A172 (cell line): Measurements from ENCODE around the gene OAS2. TPM values are rescaled to one million over a fixed set of nuclear protein-coding genes. Genes with fewer than 3 reads are reported as not detected.

Source experiments
- DNase-seq: peaks from one replicate; pipeline ENCODE4 v3.0.0-alpha.2; 2015; ENCODE audit warnings: low spot score
- total RNA-seq: library from RNA; depleted of rRNA; stranded (reverse); fragments of >200 nt; shearing (Covaris generic); gene quantifications from 2 replicates; pipeline ENCODE4 v1.2.3, GENCODE V29; 2014

The OAS2 gene
- total RNA-seq, 1 experiment from 2014 or later: 6.5 TPM

DNA sequence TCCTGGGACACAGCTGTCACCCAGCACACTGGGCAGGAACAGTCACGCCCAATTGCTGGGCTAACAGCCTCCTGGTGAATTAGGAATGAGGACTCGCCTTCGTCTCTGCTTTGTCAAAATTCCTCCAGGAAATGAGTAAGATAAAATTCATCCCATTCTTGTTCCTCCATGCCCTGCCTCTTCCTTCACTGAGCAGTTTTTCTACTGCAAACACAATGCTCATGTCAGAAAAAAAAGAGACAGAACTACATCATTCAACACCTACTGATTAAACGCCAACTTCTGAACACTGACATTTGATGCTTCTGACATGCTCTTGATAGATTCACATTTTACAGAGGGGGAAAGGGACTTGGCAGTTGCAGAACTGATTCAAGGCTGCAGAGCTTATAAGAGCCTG lies 40.7 kb downstream of the OAS2 start:
- peak; percentile 60 for DNase-seq

DNA sequence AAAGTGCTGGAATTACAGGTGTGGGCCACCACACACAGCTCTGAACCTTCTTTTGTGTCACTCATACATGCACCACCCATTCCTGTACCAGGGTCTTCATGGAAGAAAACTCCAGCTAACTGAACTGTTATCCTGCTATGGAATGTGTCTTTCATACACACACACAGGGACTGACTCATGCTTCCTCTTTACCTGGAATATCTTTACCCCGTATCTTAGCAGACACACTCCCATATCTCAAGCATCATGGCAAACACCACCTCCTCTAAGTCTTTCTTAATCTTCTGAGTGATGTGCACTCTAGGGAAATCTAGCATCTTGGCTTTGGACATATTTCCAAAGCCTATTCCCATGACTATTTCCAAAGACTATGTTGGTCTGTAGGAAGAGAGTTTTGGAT lies 43.2 kb downstream of the OAS2 start:
- DNase-seq: no peak

DNA sequence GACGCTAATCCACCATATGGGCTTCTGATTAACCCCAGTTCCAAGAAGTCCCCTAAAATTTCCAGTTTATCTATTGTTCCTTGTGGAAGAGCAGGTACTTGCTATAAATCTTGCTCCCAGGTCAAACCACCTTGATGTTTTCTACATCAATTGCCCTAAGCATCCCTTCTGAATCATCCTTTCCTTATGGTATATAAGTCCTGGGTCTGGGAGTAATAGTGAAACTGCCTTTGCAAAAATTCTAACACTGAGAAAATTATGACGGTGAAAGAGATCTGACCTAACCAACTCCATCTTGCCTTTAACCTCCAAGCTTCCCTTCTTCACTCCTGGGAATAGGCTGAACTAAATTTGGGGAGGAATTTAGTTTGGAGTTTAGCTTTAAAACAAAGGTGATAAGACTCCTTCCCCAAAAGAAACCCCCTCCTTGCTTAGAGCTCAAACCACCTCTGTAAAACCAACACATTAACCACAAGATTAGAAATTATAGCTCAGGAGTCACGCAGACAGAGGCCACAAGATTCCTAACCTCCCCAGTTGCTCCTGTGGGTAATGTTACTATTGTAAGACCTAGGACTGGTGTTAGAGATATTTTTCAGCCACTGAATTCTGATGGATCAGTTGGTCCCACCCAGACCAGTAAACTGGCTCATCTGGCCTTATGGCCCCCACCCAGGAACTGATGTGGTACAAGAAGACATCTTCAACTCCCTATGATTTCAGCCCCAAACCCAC lies 44.4 kb downstream of the OAS2 start:
- DNase-seq: no peak

DNA sequence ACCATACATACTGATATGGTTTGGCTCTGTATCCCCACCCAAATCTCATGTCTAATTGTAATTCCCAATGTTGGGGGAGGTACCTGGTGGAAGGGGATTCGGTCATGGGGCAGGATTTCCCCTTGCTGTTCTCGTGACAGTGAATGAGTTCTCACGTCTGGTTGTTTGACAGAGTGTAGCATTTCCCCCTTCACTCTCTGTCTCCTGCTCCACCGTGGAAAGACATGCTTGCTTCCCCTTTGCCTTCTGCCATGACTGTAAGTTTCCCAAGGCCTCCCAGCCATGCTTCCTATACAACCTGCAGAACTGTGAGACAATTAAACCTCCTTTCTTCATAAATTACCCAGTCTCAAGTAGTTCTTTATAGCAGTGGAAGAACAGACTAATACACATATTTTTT lies 49.4 kb downstream of the OAS2 start:
- DNase-seq: no peak

DNA sequence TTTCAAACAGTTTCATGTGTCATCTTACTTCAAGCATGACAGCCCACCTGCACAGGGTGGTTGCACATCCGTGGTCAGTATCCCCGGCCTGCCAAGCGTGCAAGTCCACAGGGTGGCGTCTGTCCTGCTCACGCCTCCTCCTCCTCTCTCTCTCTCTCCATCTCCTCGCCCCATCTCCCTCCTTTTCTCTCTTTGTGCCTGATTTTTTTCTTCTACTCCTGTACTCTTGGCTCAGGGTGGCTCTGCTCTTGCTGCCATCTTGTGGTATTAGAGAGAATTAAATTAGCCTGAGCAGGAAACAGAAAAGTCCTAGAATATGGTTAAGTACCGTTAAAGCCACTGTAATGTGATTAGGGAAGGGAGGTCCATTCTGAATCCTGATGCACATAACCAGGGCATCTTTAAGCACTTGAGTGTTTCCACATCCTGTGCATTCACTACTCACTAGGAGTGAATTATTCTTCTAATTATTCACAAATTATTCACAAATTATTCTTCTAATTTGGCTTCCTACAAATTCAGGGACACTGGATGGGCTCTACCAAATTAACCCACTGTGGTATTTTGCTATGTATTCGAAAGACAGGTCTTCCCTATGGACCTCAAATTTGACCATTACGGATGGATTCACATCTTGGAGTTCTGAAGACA lies 52.7 kb downstream of the OAS2 start:
- DNase-seq: peak; percentile 70

DNA sequence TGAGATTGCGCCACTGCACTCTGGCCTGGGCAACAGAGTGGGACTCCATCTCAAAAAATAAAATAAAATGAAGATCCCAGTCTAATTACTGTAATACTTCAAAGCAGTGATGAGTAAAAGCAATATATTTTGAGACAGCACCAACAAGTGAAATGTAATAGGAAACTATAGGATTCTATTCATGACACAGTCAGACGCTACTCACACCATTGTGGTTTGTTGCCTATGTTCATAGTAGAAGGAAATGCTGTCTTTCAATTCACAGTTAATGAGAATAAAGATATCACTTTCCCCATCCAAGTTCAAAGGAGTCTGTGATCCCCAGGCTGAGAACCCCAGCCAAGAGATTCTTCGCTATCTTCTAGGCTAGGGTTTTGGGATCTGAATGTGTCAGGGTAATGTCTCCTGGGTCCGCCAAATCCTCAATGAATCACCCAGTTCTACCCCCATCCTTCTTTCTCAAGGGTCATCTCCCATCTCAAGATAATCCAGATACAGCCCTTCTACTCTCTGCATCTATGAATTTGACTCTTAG lies 61.7 kb downstream of the OAS2 start:
- peak; percentile 16 for DNase-seq

DNA sequence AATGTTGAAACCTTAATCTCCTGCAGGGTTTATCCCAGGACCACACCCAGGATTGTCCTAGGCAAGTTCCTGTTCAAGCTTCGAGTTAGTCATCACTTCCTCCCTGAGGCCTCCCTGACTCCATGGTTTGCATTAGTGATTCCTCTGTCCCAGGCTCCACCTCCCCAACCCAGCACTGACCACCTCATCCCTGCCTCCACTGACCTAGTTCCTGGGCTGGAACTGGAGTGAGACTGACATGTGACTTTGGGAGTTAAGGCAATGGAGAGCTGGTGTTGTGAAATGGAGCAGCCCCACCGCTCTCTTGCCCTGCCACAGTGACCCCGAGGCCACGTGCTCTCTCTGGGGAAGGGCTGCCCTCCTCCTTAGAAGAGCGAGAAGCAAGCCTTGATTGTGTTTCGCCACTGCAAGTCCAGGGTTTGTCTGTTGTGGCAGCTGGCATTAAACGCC lies 62.4 kb downstream of the OAS2 start:
- peak; percentile 94 for DNase-seq

DNA sequence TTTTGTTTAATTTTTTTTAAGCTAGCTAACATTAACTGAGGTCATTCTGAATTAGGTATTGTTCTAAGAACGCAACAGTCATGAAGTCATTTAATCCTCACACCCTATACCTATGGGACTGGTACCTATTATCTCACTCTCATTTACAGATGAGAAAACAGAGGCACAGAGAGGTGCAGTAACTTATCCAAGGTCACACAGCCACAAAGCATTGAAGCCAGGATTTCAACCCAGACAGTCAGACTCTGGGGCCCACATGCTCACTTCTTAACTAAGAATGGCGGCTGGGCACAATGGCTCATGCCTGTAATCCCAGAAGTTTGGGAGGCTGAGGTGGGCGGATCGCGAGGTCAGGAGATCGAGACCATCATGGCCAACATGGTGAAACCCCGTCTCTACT lies 63.2 kb downstream of the OAS2 start:
- DNase-seq: no peak

DNA sequence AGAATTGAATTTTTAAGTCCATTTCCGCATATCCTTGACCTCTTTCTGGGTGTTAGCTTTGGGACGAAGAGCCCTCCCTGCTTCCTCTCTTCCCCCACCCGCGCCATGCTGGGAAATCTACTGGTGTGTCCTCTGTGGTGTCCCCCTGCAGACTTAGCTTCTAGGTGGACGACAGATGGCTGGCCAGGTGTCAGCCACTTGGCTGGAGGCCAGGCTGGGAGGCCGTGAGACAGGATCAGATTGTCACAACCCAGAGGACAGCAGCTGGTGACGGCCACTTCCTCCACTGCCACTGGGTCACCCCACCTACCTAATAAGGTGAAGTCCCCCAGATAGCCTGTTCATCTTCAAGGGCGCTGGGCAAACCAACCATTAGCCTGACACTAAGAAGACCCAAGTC lies 64.9 kb downstream of the OAS2 start:
- no peak for DNase-seq

DNA sequence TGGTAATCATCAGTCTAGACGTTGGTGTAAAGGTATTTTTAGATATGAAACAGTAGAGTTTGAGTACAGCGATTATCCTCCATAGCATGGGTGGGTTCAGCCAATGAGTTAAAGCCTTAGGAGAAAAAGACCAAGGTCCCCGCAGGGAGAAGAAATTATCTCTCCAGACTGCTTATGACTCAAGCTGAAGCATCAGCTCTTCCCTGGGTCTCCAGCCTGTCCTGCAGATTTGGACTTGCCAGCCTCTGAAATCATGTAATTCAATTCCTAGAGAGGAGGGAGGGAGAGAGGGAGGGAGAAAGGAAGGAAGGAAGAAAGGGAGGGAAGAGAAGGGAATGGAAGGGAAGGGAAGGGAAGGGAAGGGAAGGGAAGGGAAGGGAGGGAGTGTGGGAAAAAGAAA lies 66.2 kb downstream of the OAS2 start:
- DNase-seq: no peak

DNA sequence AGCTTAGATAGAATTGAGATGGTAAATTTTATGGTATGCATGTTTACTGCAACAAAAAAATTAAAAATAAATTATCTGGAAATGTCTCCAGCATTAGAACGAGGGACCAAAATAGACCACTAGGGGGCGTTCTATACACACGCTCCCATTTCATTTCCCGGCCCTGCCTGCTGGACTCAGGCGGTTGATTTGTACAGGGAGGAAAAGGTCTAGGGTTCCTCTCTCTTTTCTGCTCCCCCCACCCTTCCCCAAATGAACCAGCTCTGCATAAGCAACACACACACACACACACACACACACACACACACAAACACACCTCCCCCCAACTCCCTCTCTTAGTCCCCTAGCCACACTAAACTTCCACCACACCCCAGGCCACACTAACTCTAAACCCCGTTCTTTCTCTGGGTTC lies 70.4 kb downstream of the OAS2 start:
- peak; percentile 54 for DNase-seq

DNA sequence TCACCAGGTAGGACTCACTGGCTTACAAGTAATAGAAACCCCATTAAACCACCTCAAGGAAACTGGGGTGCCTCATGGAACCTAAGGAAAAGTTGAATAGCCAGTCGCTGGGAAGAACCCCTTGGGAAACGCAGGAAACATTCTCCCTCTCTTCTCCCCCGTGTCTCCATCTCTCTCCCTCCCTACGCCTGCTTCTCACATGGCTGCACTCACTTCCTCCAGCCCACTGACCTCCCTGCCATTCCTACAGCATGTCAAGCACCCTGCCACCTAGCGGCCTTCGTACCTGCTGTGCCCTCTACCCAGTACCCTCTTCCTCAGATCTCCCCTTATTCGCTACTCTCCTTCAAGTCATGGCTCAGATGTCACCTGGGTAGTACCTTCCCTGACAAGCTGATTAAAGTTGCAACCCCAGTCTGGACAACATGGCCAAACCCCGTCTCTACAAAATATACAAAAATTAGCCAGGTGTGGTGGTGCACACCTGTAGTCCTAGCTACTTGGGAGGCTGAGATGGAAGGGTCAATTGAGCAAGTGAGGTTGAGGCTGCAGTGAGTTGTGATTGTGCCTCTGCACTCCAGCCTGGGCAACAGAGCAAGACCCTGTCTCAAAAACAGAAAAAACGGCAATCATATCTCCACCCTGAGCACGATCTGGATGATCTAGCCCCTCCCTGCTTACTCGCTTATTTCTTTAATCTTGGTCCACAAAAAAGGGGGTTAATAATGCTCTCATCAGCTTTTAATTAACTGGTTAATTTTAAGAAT lies 71.8 kb downstream of the OAS2 start:
- no peak for DNase-seq

DNA sequence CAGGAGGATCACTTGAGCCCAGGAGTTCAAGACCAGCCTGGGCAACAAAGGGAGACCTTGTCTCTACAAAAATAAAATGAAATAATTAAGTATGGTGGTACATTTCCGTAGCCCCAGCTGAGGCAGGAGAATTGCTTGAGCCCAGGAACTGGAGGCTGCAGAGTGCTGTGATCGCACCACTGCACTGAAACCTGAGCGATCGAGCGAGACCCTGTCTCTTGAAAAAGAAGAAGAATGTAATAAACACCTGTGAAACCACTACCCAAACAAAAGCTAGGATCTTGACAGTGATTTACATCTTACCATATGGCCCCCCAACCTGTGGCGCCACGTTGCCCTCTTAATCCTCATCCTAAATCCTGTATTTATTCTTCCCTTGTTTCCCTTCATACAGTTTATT lies 72.5 kb downstream of the OAS2 start:
- DNase-seq: no peak

DNA sequence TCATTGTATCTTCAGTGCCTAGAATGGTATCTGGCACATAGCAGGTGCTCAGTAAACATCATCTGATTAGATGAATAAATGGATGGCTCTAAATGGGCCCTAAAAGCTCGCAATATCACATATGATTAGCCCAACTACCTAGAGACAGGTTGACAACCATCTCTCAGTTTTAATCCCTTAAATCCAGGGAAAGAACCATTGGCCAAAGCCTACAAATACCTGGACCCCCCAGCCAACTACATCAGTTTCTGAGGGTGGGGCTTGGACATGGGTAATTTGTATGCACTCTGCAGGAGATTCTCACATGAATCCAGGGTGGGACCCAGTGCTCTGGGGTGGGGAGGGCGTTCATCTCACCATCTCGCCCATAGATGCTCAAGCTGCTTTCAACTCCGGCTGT lies 73.4 kb downstream of the OAS2 start:
- no peak for DNase-seq

DNA sequence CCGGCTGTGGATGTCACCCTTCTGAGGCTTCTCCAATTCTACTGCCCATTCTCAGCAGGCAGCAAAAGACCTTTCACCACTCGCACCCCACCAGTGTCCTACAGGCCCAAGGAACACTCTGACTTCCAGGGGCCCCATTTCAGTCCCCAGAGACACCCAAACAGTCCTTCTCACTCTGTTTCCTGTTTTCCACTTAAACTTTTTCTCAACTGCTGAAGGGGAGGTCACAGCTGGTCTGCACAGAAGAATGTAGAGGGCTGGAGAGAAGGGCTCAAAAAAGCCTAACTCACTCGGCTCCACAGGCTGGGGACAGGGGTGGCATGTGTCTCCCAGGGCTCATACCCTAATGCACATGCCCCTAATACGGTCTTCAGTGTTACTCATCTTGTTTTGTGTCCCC lies 74.0 kb downstream of the OAS2 start:
- no peak for DNase-seq

DNA sequence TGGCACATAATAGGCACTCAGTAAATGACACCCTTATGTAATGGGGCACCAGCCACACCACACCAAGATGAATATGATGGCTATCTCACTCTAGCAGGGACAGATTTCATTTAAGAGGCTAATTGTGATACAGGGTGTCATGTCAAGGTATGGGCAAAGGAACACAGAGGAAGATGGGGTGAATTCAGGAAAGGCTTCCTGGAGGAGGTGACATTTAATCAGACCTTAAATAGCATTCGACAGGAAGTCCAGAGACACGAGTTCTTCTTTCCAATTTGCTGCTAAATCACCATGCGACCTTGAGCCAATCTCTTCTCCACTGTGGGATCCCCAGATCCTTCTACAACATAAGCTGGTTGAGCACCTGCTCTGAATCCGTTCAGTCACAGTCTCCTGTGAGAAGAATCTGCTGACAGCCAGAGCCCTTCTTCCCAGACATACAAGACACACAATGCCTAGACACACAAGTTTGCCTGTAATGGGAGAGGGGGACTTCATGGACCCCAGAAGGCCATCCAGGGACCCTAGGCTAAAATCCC lies 76.7 kb downstream of the OAS2 start:
- no peak for DNase-seq

DNA sequence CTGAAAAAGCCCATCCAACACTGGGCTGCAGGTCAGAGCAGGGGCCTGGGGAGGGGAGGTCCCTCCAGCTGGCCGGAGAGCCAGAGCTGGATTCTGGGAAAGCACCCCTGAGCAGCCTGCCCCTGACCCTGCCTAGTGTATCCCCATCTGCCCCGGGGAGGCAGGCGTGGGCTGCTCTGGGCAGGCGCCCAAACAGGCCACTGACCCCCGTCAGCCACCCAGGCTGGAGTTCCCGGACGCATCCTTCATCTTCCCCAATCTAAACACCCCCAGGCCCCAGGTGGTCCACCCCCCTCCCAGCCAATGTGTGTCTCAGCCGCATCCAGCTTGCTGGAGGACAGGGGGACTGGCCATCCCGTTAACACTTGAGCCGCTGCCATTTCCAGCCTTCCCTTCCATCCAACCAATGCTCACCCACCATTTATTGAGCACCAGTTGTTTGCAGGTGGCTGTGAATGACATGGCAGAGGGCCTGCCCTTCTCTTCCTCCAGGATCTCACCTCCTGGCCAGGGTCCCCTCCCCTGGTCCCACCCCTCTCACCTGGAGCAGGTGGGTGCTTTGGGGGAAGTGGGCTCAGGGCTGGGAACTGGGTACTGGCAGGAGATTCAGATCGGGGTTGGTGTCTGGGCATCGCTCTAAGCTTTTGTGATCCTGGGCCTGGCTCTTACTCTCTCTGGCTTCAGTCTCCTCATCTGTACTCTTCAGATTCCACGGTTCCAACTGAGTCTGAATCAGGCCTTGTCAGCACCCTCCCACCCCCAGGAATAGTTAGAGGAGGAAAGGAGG lies 77.5 kb downstream of the OAS2 start:
- DNase-seq: no peak

DNA sequence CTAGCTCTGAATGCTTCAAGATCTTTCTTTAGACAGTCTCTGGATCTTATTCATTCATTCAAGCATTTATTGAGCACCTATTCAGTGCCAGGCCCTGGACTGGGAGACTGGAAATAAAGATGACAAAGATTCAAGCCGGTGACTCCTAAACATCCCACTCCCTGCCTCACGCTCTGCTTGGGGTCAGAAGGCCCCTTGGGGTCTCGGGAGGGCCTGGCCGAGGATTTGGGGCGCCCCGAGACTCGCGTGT lies 78.0 kb downstream of the OAS2 start:
- no peak for DNase-seq

DNA sequence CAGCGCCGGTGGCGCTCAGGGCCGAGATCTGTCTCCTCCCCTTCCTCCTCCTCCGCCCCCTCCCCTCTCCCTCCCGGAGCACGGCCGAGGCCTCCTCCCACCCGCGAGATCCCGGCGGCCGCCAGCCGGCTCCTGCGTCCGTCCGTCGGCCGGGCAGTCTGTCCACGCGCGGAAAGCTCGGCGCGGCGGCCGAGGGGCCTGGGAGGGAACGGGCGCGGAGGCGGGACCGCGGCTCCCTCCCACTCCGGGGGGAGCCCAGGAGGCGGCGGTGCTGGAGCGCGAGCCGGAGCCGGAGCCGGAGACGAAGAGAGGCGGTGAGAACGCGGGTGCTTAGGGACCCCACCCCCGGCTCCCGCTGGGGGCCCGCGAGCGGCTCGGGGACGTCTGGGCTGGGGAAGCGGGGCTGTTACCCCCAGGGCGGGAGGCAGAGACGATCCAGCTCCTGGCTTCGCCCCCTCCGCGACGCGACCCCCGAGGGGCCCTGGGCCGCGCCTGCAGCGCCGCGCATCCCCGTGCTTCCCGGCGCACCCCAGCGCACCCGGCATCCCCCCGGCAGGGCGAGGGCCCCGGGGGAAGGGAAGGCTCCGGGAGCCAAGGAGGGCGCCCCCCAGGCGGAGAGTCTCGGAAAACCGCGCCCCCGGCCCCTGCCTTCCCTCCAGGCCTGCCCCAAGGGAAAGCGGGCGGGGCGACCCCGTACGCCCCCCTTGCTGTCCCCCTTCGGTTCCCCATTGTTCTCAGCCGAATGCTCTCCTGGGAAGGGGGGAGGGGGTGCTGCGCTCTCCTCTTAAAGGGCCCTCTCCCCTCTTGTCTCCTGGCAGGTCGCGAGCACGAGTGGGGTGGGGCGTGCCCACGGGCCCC lies 78.5 kb downstream of the OAS2 start, which contains the start of gene DTX1:
Gene DTX1 (plus strand): TSS at position 100 of the 858 bp plus-strand sequence. CDS start 1,463 bp downstream, outside the sequence.
- no peak for DNase-seq
